Left colon (tissue), 2 donors: Measurements from ENCODE around the gene GOLGA6C. TPM values are rescaled to one million over a fixed set of nuclear protein-coding genes. Genes with fewer than 3 reads are reported as not detected.
"Not testable (repeated sequence)": the region's sequence is repeated elsewhere in the genome, so short reads cannot be mapped to it uniquely, and the experiment has no call there.

Experiments
- ATAC-seq: fragments of 200-7000 bp; cut with Tn5 transposase; one replicate; pipeline ENCODE4 v1.9.1; 2020; ENCODE audit warnings: mild to moderate bottlenecking, moderate library complexity
- DNase-seq, 2 donors: peaks; one replicate each; pipeline ENCODE4 v3.0.0-alpha.2; 2020
- intact Hi-C, 2 donors: fragments of 100-400 bp; cut with DNase I in 1 of 2; cut with micrococcal nuclease in 1 of 2; formaldehyde crosslinking; loops; one replicate each; pipeline versions ENCODE4 v1.11.2 to v1.14.0; 2022; cut with DNase I, micrococcal nuclease
- total RNA-seq, 2 donors: library from RNA; stranded (reverse); fragmentation: NEBNext Ultra II Directional; extraction: Animal tissue kit (Norgen Biotek cat#: 25700); gene quantifications; one replicate each; pipeline ENCODE4 v1.2.1, GENCODE V29; 2021
- donor health status: DM: no; HTN: no; CAD: no.
- donor health status: DM: yes; HTN: yes; CAD: no.

GOLGA6C gene
- total RNA-seq, 2 donors from 2014 or later = not detected

GRCh38 chr15:75302318-75302717 lies 44.2 kb downstream of the GOLGA6C start:
- DNase-seq (no peak), ATAC-seq (no peak)
- intact Hi-C loops = no loop called here

- DNase-seq, ATAC-seq, intact Hi-C loops: not testable (repeated sequence)
Observed at GRCh38 chr15:75302753-75303152, 44.6 kb downstream of the GOLGA6C start.

- DNase-seq (no peak), ATAC-seq (no peak)
- intact Hi-C loops = no loop called here
Observed at GRCh38 chr15:75306188-75306587, 48.1 kb downstream of the GOLGA6C start.

GRCh38 chr15:75307778-75308390 lies 49.8 kb downstream of the GOLGA6C start:
- intact Hi-C loops = no loop called here
- DNase-seq (peak; percentile 68 to 81), ATAC-seq (peak; percentile 100)

- ATAC-seq = no peak
- DNase-seq = no peak
- intact Hi-C loops = no loop called here
Observed at GRCh38 chr15:75309711-75310110, 51.6 kb downstream of the GOLGA6C start.

GRCh38 chr15:75312548-75312947 lies 54.4 kb downstream of the GOLGA6C start:
- intact Hi-C loops, ATAC-seq, DNase-seq: not testable (repeated sequence)

- intact Hi-C loops = no loop called here
- DNase-seq = no peak
- ATAC-seq = no peak
Observed at GRCh38 chr15:75313116-75313845, 55.1 kb downstream of the GOLGA6C start.

GRCh38 chr15:75314552-75315290 lies 56.6 kb downstream of the GOLGA6C start:
- DNase-seq = no peak
- no peak for ATAC-seq
- intact Hi-C loops = no loop called here

GRCh38 chr15:75319231-75319897 lies 61.2 kb downstream of the GOLGA6C start:
- intact Hi-C loops, ATAC-seq, DNase-seq: not testable (repeated sequence)

Other genes with a start within 250 kb of the GOLGA6C start
- gene PPCDC, start 234.7 kb upstream of the GOLGA6C start, total RNA-seq = 10 to 100 TPM; 11.1 to 13.6 TPM
- 10 to 100 TPM; 23.1 to 26.9 TPM for gene C15orf39, start 56.5 kb upstream of the GOLGA6C start, total RNA-seq
- gene GOLGA6D, start 24.5 kb downstream of the GOLGA6C start, total RNA-seq = not detected
- 10 to 100 TPM; 72.3 to 73.4 TPM for gene COMMD4, start 77.7 kb downstream of the GOLGA6C start, total RNA-seq
- 10 to 100 TPM; 40.7 to 51.5 TPM for gene NEIL1, start 88.7 kb downstream of the GOLGA6C start, total RNA-seq
- 100 to 1,000 TPM; 192 to 211 TPM for gene MAN2C1, start 110.3 kb downstream of the GOLGA6C start, total RNA-seq
- 10 to 100 TPM; 45.7 to 56.1 TPM for gene SIN3A, start 193.4 kb downstream of the GOLGA6C start, total RNA-seq